GM18517 (cell line): ENCODE results near the gene LHX2.
"Not testable (repeated sequence)": the region's sequence is repeated elsewhere in the genome, so short reads cannot be mapped to it uniquely, and the experiment has no call there.

Experiments
- ATAC-seq: cut with Tn5 transposase; IDR thresholded peaks from one replicate; pipeline ENCODE4 v1.9.1; 2021; ENCODE audit warnings: mild to moderate bottlenecking, moderate library complexity; ENCODE audit not compliant: unreplicated experiment

LHX2 gene, protein sequence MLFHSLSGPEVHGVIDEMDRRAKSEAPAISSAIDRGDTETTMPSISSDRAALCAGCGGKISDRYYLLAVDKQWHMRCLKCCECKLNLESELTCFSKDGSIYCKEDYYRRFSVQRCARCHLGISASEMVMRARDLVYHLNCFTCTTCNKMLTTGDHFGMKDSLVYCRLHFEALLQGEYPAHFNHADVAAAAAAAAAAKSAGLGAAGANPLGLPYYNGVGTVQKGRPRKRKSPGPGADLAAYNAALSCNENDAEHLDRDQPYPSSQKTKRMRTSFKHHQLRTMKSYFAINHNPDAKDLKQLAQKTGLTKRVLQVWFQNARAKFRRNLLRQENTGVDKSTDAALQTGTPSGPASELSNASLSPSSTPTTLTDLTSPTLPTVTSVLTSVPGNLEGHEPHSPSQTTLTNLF

DNA sequence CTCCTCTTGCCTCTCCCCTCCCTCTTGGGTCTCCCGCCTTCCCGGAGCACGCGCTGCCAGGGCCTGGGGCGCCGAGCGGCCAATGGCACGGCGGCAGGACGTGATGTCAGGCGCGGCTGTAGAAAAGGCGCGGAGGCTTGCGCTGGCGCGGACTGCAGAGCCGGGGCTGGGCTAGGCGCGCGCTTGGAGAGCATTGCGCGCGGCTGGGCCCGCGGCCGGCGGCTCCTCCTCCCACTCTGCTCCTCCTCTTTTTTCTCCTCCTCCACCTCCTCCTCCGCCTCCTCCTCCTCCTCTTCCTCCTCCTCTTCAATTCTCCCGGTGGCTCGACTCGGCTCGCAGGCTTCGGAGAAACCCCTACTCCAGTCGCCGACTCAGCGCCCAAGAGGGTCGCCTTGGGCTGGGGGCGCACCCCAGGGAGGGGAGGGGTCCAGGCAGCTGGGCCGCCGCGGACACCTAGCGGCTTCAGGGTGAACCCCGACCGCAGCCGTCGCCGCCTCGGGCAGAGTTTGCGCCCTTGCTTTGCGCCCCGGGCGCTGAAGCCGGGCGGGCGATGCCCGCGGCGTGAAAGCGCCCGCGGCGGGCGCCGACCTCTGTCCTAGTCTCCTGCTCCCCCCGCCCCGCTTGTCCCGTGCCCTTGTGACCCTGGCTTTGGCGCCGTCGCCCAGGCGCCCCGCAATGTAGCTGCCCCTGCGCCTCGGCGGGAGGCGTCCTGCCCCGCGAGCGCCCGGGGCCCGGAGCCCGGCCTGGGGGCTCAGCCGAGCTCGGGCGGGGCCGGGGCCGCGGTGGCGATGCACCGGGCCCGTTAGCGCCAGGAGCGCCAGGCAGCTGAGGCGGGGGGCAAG lies at the start of gene LHX2:
Gene LHX2, plus strand, starts transcription at position 309 of the 842 bp plus-strand sequence. CDS start 581 bp downstream, outside the sequence.
- ATAC-seq, result no peak

DNA sequence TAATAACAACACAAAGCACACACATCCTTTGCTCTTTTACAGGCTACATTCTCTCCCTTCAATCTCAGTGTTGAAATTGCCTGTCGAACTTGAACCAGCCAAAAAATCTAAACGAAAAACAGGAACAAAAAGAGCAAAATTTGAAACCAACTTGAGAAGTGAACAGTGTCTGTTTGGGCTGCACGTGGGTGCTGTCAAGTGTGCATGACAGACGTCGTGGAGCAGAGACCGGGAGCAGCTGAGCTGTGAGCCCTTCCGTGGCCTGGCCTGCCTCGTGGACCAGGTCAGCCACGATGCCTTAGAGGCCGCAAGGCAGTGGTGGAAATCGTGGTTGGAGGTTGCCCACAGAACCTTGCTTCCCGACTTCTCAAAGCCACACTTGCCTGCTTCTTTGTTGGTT lies 46.8 kb upstream of the LHX2 start:
- ATAC-seq, result no peak

DNA sequence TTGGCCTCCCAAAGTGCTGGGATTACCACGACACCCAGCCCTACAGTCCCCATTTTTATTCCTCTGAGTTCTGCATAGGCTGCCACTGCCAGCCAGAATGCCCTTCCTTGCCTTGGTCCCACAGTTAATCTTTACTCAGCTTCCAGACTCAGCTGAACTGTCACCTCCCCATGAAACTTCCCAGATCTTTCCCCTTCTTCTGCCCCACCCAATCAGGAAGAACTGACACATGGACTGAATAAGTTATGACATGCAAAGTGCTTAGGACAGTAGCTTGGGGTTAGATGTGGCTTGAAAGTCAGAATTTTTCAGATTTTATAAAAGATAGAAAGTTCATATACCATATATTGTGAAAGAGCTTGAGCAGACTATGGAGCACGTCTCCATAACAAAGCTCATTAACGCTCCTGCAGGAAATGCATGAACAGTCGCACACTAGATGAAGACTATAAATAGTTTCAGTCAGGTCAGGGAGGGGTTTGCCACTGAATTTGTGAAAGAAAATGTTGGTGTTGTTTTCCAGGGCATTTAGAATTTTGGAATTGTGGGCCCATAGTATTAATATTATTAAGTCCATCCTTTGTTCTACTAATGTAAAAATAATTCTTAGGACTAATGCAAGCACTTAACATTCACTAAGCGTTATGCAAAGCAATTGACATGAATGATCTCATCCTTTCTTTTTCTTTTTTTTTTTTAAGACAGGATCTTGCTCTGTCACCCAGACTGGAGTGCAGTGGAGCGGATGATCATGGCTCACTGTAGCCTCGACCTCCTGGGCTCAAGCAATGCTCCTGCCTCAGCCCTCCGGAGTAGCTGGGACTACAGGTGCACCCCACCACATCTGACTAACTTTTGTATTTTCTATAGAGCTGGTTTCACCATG lies 45.5 kb upstream of the LHX2 start:
- no peak for ATAC-seq

DNA sequence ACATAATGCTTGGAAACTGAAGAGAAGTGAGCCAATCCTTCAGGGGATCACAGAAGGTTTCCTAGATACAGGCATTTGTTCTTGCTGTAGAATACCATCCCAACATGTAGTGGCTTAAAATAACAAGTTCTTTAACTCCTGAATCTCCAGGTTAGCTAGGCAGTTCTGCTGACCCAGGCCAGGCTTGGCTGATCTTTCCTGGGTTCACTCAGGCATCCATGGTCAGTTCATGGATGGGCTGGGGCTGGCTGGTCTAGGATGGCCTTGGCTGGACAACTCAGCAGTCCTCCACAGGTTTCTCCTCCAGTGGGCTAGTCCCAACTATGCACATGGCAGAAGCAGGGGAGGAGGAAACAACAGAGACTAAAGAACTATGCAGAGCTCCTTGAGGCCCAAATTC lies 44.2 kb upstream of the LHX2 start:
- ATAC-seq, result no peak

DNA sequence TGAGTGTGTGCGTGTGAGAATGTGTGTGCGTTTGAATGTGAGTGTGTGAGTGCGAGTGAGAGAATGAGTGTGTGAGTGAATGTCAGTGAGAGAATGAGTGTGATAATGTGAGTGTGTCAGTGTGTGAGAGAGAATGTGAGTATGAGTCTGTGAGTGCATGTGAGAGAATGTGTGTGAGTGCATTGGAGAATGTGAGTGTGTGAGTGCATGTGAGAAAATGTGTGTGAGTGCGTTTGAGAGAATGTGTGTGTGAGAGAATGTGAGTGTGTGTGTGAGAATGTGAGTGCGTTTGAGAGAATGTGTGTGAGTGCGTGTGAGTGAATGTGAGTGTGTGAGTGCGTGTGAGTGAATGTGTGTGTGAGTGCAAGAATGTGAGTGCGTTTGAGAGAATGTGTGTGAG lies 39.0 kb upstream of the LHX2 start:
- no peak for ATAC-seq

DNA sequence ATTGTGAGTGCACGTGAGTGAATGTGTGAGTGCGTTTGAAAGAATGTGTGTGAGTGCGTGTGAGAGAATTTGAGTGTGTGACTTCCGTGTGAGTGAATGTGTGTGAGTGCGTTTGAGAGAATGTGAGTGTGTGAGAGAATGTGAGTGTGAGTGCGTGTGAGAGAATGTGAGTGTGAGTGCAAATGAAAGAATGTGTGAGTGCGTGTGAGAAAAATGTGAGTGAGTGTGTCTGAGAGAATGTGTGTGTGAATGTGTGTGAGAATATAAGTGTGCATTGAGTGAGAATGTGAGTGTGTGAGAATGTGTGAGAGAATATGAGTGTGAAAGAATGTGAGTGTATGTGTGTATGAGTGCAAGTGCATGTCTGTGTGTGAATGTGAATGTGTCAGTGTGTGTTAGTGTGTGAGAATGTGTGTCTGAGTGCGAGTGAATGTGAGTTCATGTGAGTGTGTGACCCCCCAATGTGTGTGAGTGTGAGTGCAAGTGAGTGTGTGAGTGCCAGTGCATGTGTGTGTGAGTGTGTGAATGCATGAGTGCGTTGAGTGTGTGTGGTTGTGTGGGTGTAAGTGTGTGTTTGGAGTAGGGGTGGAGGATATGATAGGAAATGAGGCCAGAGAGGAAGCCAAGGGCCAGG lies 37.9 kb upstream of the LHX2 start:
- no peak for ATAC-seq

DNA sequence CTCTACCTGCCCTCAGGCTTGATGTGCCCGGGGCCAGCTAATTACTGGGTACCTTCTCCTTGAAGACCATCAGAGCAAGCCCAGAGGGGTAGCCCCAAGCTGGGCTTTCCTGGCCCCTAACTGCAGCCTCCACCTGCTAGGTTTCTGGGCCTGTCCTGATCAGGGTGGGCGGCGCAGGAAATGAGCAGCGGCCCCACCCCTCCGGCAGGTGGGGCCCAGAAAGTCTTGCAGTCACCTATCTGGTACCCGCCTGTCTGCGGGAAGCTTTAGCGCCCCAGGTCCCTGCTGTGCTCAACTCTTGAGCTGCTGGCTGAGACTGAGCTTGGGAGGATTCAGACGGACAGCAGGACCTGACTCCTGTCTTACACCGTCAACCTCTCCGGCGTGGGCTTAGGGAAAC lies 37.1 kb upstream of the LHX2 start:
- ATAC-seq, result no peak

DNA sequence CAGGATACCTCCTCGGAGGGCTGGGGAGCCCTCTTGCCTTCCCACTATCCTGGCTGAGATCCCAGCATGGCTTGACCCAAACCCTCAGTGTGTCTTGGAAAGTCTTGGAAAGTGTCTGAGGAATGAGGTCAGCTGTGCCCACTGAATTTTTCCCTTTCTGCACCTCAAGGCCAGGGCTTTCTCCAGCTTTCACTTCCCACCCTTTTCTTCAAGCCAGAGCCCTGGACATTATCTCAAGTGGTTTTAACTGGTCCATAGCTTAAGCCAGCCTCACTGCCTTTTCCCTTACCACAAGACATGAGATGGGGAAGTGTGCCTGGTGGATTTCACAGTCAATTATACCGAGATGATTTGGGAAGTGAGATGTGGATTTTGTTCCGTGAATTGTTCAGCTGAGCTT lies 35.7 kb upstream of the LHX2 start:
- ATAC-seq, result no peak

DNA sequence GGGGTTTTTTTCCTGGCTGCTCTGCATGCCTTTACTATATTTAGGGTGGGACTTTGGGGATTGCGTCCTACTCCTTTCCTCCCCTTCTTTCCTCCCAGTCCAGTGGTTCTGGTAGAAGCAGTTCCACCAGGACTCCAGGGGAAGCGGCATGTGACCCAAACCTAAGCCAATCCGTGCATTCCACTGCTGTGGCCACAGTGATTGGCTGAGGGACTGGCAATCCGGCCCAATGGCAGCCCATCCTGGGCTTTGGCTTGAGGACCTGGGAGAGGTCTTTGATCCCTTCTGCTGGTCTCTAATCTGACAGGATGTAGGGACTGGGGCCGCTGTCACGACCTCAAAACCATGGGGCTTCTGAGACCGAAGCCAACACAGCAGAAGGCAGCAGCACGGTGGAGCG lies 35.0 kb upstream of the LHX2 start:
- ATAC-seq, result not testable (repeated sequence)

DNA sequence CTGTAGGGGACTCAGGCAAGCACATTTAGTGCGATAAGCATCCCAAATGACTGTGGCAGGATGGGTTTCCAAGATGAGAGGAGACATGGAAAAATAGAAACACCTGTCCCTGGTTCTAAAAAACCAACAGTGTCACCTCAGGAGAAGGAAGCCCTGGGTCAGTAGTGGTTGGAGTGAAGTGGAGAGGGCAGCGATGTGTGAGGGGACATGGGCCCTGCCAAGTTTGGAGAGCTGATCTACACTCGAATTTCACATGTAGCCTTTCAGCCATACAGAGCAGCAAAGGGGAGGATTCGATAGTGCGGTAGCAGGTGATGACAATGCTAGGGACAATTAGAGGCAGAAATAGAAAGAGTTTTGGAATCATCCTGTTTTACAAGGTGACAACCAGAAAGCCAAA lies 32.6 kb upstream of the LHX2 start:
- no peak for ATAC-seq

DNA sequence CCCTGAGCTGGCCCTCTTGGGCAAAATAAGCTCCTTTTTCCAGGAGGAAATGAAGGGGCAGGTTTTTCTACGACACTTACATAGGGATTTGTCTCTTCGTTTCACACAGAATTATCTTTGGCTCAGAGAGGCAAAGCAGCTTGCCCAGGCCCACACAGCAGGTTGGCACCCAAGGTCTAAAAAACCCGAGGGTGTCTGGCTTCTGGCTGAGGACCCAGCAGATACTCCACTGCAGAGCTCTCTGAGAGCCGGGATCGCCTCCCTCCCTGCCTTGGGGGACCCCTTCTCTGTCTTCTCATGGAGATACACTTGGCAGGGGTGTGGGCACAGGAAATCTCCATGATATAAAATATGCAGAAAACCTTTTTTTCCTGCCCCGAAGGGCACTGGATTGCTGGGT lies 29.0 kb upstream of the LHX2 start:
- ATAC-seq, result no peak

DNA sequence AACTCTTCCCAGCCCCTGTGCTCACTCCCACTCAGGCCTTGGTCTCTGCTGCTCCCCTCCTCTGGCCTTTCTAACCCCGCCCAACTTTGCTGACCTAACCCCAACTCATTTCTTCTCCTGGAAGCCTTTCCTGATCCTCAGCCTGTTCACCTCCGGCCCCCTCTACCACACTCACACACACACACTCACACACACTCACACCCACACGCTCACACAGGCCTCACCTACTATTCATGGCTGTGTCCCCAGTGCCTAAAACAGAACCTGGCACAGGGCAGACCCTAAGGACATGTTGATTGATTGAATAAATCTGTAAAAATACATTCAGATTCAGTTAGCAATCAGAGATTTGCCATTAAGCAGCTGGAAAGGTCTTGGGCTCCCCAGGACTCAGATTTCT lies 28.5 kb upstream of the LHX2 start:
- ATAC-seq, result no peak

DNA sequence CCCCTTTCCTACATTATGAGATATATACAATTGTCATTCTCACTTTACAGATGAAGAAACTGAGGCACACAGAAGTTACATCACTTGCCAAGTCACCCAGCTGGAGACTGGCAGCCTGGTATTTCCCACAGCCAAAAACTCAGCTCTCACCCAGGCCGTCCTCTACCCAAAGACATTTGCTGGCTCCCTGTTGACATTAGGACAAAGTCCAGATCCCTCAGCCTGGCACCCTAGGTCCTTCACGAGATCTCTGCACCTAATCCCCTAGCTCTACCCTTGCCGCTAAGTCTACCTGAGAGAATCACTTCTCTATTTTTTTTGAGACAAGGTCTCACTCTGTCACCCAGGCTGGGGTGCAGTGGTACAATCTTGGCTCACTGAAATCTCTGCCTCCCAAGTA lies 26.8 kb upstream of the LHX2 start:
- ATAC-seq, result no peak

DNA sequence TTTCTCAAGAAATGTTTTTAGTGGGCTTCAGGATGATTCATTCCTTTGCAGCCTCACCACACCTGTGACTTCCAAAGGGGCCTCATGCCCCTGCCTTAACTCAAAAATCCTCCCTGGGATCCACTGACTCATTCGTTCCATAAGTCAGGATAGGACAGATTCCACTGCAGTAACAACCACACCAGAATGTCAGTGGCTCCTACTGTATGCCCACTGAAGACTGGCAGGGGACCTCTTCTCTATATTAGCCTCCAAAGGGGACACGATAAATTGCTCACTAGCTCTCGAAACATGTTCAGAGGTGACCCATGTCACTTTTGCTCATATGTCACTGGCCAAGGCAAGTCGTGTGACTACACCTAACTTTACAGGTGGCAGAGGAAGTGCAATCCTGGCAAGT lies 25.7 kb upstream of the LHX2 start:
- no peak for ATAC-seq

DNA sequence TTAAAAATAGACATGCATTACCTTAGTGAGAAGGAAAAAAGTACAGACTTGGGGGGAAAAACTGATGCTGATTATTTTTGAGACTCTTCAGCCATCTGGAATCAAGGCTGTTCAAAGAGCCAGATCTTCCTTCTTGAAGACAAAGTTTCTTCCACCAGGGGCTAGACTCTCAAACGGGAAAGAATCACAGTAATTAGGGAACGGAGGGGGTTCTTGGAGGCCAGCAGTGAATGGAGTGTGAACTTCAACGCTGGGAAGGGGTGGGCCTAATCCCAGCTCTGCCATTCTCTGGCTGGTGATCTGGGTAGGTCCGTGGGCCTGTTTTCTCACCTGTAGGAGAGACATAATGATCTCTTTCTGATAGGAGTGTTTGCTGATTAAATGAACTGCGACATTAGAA lies 21.1 kb upstream of the LHX2 start:
- no peak for ATAC-seq

DNA sequence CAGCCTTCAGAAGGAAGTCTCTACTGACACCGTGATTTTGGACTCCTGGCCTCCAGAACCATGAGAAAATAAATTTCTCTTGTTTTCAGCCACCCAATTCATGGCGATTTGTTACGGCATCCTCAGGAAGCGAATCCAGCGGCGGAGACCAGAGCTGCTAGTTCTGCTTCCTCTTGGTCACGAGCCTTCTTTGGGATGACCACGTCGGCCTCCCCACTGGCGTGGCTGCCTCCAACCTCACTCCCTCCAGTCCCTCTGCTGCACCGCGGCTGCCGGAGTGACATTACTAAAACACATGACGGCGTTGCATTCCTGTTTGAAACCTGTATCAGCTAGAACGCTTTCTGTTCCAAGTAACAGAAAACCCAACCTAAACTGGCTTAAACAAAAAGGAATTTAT lies 18.9 kb upstream of the LHX2 start:
- not testable (repeated sequence) for ATAC-seq

DNA sequence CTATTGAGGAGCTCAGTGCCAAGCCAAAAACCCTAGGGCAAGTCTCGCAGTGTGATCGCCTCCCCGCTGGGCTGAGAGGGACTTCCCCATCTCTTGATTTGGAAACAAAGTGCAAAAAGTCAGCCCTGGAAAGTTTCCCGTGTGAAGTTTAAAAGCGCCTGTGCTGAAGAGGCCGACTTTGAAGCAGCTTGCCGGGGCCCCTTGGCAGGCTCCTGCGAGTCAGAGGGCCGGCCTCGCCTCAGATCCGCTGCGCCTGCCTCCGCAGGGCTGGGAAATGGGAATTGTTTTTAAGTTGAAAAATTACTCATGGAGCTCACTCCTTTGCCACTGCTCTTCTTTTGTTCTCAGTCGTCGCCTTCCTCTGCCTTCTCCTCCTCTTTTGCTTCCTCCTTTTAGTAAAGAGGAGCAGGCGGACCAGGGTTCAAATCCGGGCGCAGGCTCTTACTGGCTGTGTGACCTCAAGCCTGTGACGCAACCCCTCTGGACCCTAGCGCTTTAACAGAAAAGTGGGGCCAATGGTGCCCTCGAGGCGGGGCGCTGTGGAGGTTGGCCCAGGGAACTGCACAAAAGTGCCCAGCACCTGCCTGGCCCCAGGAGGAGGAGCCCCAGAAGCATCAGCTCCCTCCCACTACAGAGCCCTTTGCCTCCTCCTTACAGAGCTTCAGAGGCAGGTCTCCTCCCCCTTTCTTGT lies 14.7 kb upstream of the LHX2 start:
- ATAC-seq, result no peak

DNA sequence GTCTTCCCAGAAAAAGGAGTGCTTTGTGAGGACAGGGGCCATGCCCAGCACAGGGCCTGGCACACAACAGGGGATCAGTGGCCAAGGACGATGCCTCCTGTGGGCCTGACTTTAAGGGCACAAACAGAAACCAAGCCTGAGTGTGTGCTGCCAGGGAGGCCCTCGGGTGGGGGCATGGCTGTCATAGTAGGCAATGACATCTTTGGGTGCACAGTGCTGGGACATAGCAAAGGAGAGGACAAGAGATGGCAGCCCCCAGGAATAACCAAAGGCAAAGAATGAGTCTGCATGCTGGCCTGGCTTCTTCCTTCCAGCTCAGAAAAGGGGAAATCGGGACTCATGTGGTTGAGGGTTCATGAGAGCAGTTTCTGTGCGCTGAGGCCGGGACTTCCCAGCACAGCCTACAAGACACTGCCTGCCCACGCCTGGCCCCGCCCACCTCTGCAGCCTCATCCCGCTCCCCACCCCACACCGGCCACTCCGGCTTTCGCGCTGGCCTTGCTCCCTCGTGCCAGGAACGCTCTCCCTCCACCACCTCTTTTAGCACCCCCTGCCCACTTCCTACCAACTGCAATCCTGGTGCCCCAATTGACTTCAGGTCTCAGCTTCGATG lies 13.8 kb upstream of the LHX2 start:
- no peak for ATAC-seq

DNA sequence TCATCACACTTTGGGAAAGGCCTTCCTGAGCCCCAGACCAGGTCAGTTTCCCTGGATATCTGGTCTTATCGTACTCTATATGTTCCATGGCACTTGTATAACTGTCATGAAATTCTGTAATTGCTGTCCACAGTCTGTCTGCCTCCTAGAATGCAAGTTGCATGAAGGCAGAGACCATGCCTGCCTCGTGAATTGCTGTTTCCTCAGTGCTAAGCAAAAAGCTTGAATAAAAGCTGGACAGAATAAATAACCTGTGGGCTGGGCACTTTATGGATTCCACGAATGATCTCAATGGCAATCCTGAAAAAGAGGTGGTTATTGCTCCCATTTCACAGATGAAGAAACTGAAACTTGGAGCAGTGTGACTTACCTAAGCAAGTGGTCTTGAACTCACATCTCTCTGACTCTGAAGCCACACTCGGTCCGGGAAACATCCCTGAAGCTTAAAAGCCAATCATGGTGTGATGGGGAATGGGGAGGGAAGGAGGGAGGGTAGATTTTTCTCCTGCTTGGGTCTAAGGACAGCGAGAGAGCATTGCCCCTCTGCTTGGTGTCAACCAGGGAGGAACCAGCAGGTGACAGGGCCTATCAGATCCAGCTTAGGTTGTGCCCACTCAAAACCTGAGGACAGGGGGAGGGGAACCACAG lies 13.2 kb upstream of the LHX2 start:
- ATAC-seq, result no peak
